NT2/D1 (cell line): ENCODE results near the gene PALLD.

ENCODE experiments used
- SUZ12 ChIP-seq: IDR thresholded peaks from 2 replicates; pipeline ENCODE4 v1.6.1; 2011; ENCODE audit not compliant: insufficient read length, insufficient read depth; ENCODE audit errors: extremely low read depth
- YY1 ChIP-seq: IDR thresholded peaks from 2 replicates; pipeline ENCODE4 v1.6.1; 2011; ENCODE audit not compliant: insufficient read length, insufficient read depth
- ZNF274 ChIP-seq: IDR thresholded peaks from 2 replicates; pipeline ENCODE4 v1.6.1; 2011; ENCODE audit warnings: mild to moderate bottlenecking, low read depth, low read length

DNA sequence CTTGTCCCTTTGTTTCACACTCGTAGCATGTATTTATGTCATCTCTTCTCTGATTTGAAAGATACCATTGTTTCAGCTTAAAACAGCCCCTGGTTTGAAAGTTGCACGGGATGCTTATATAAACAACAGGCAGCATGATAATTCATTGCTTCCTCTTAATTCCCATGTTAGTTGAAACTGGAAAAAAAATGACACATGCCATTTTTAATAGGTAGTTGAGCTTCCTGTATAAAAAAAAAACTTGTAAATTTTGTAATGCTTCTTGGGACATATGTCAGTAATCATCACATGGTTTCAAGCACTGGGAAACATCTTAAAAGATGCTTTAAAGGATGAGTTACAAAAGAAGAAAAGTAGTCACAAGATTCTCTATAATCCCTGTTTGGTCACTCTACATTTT, 243.0 kb downstream of the PALLD start:
- no peak for TF ChIP-seq SUZ12
- TF ChIP-seq YY1 = no peak
- TF ChIP-seq ZNF274 = no peak
